Cardiac fibroblast (primary cell): ENCODE results near the gene PLA2G15.
A peak's percentile ranks its signal among the peaks of the same experiment; 100 is the strongest.

Experiments used
- DNase-seq, 2 donors: peaks; one replicate each; pipeline versions ENCODE4 v3.0.0 to v3.0.0-alpha.2; 2010; ENCODE audit warnings: low read depth in 2 of 2
- H3K4me3 ChIP-seq, 2 donors: replicated peaks in 1 of 2; 1 replicate in 1 of 2; 2 replicates in 1 of 2; pipeline ENCODE4 v1.5.1; 2011; ENCODE audit warnings: low read depth in 2 of 2, low read length in 2 of 2, mild to moderate bottlenecking in 2 of 2, moderate library complexity in 1 of 2
- TF ChIP-seq, protein P1 (sequence below): IDR thresholded peaks from one replicate; pipeline ENCODE4 v1.5.1; 2011; ENCODE audit warnings: low read depth, mild to moderate bottlenecking, low read length, inconsistent platforms

Gene PLA2G15

GRCh38 chr16:68244903-68245853 lies at the start of gene PLA2G15:
Gene PLA2G15, plus strand, starts transcription at chr16:68245373. Its CDS starts 54 bp downstream, at chr16:68245427.
- peak; percentile 96 to 98 for DNase-seq
- peak within 1 kb of the TSS; percentile 98 for H3K4me3 ChIP-seq
- TF ChIP-seq, protein P1, sequence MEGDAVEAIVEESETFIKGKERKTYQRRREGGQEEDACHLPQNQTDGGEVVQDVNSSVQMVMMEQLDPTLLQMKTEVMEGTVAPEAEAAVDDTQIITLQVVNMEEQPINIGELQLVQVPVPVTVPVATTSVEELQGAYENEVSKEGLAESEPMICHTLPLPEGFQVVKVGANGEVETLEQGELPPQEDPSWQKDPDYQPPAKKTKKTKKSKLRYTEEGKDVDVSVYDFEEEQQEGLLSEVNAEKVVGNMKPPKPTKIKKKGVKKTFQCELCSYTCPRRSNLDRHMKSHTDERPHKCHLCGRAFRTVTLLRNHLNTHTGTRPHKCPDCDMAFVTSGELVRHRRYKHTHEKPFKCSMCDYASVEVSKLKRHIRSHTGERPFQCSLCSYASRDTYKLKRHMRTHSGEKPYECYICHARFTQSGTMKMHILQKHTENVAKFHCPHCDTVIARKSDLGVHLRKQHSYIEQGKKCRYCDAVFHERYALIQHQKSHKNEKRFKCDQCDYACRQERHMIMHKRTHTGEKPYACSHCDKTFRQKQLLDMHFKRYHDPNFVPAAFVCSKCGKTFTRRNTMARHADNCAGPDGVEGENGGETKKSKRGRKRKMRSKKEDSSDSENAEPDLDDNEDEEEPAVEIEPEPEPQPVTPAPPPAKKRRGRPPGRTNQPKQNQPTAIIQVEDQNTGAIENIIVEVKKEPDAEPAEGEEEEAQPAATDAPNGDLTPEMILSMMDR, result no peak

- DNase-seq, result peak in 1 of 2 donors; percentile 37
- no peak overlapping the region for H3K4me3 ChIP-seq
- TF ChIP-seq, protein P1, result no peak
These were observed 47.9 kb upstream of the PLA2G15 start for GRCh38 chr16:68197250-68197649.

DNA sequence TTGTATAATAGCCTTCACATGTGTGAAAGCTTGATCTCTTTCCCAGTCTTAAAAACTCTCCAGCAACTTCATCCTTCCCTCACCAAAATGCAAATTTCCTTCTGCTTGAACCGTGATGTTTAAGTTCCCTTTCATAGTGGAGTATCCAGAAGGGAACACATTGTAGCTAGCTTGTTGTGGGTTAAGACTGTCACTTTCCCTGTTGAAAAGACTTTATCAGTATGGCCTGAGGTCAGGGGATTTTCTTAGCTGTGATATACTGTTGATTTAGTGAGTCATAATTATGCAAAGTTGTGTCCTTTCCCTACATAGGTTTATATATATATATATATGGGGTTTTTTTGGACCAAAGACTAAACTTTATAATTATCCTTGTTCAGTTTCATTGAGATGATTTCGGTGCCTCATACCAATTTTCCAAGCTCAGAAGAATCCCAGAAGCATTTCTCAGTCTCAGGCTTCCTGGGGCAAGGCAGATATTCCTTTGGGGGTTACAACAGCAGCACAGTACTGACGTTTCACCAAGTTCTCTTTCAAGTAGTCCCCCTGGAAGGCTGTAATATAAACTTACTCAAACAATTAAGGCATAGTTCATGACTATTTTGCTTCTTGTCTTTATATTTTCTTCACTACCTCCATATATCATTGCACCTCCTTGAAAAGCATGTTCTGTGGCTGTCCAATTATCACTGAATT lies 44.9 kb upstream of the PLA2G15 start:
- H3K4me3 ChIP-seq, result no peak overlapping the region

DNA sequence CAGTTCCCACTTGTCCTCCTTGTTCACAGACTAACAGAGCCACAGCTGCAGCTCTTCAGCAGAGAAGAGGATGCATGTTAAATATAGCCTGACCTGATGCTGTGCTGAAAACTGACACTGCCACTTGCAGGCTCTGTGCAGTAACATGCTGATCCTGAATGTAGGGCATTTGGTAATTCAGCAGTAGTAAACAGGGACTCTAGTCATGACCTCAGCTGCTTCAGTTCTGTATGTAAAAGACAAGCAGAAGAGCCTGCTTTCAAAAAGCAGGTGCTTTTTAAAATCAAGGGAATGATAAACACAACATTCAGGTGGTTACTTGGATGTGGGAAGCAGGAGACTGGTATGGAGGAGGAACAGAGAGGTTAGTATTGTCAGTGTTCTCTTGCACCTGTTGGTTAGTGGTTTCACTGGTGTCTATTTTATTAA lies 43.1 kb upstream of the PLA2G15 start:
- no peak overlapping the region for H3K4me3 ChIP-seq
- peak in 1 of 2 donors; percentile 18 for DNase-seq
- TF ChIP-seq, protein P1, result no peak

More for the DNA sequence above, 44.9 kb upstream of the PLA2G15 start:
- DNase-seq, result peak; percentile 56 to 68
- TF ChIP-seq, protein P1, result no peak

DNA sequence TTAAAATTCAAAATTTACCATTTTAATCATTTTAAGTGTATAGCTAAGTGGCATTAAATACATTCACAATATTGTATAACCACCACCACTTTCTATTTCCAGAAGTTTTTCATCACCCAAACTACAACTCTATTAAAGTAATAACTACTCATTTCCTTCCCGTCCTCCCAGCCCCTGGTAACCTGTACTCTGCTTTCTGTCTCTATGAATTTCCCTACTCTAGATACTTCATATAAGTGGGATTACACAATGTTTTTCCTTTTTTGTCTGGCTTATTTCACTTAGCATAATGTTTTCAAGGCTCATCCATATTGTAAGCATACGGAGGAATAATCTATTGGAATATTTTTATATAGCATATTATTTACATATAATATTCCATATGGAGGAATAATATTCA lies 38.9 kb upstream of the PLA2G15 start:
- DNase-seq, result no peak
- TF ChIP-seq, protein P1, result no peak
- no peak overlapping the region for H3K4me3 ChIP-seq

GRCh38 chr16:68214726-68215125 lies 30.4 kb upstream of the PLA2G15 start:
- no peak for DNase-seq
- TF ChIP-seq, protein P1, result no peak
- H3K4me3 ChIP-seq, result no peak overlapping the region
